Measurements from ENCODE around the gene STAG1.
"Not testable (repeated sequence)": the region's sequence is repeated elsewhere in the genome, so short reads cannot be mapped to it uniquely, and the experiment has no call there.

The STAG1 gene

DNA sequence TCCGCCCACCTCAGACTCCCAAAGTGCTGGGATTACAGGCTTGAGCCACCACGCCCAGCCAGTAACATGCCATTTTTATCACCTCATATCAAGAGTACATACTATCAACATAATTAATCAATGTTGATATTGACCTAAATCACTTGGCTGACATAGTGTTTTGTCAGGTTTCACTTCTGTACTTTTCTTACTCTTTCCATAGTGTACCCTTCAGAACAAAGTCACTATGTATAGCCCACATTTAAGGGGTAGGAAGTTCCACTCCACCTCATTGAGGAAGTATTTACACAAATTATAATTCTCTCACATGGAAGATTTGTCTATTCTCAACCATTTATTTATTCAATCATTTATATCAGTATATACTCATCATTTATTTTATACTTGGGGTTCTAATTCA is 145.2 kb downstream of the STAG1 start:
- TF ChIP-seq, protein P1, sequence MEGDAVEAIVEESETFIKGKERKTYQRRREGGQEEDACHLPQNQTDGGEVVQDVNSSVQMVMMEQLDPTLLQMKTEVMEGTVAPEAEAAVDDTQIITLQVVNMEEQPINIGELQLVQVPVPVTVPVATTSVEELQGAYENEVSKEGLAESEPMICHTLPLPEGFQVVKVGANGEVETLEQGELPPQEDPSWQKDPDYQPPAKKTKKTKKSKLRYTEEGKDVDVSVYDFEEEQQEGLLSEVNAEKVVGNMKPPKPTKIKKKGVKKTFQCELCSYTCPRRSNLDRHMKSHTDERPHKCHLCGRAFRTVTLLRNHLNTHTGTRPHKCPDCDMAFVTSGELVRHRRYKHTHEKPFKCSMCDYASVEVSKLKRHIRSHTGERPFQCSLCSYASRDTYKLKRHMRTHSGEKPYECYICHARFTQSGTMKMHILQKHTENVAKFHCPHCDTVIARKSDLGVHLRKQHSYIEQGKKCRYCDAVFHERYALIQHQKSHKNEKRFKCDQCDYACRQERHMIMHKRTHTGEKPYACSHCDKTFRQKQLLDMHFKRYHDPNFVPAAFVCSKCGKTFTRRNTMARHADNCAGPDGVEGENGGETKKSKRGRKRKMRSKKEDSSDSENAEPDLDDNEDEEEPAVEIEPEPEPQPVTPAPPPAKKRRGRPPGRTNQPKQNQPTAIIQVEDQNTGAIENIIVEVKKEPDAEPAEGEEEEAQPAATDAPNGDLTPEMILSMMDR (IDR thresholded peaks at IDR 0.05; ENCODE audit: control insufficient read depth, insufficient read depth, low read depth, low read length, missing control alignments), result no peak
- no peak overlapping the region for H3K4me3 ChIP-seq (ENCODE audit: control insufficient read depth, low read depth, low read length)
- no peak for DNase-seq (ENCODE audit: low read depth)

DNA sequence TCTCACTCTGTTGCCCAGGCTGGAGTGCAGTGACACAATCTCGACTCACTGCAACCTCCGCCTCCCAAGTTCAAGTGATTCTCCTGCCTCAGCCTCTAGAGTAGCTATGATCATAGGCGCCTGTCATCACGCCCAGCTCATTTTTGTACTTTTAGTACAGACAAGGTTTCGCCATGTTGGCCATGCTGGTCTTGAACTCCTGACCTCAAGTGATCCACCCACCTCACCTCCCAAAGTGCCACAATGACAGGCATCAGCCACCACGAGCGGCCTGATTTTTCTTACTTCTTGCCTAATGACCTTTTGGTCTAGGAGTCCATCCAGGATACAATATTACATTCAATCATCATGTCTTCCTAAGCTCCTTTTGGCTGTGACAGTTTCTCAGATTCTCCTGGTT is 146.0 kb downstream of the STAG1 start:
- not testable (repeated sequence) for DNase-seq (ENCODE audit: low read depth)

DNA sequence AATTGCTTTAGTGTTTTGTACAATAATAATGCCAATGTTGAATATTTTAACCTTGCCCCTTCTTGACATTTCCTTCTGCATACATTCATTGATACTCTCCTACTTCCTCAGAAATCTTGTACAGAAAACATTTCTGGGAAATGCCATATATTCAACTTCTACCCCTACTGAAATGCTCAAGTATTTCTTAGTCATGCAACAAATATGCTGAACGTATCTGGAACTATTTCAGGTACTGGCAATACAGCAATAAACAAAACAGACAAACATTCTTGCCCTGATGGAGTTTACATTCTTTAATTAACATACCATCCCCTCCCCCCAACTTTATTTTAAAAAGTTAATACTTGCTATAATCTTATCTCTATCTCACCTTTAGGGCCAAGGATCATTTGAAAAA is 147.2 kb downstream of the STAG1 start:
- TF ChIP-seq, protein P1 (IDR thresholded peaks at IDR 0.05; ENCODE audit: control insufficient read depth, insufficient read depth, low read depth, low read length, missing control alignments), result no peak
- DNase-seq (ENCODE audit: low read depth), result no peak
- no peak overlapping the region for H3K4me3 ChIP-seq (ENCODE audit: control insufficient read depth, low read depth, low read length)

More for the DNA sequence above, 146.0 kb downstream of the STAG1 start:
- not testable (repeated sequence) for H3K4me3 ChIP-seq (ENCODE audit: control insufficient read depth, low read depth, low read length)

DNA sequence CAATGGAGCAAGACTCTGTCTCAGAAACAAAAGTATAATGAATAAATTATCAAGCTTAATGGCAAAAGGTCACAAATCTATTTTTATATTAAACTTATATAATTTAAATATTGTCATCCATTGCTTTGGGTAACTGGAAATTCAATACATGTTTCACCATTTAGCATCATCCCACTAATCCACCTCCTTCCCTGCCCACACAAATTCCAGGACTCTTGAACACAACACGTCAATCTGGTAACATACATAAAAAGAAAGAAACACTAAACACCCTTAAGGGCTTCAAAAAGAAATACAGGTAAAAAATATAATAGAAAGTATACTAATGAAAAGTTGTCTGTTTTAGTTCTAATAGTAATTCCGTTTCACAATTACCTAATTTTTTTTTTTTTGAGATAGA is 149.4 kb downstream of the STAG1 start:
- H3K4me3 ChIP-seq (ENCODE audit: control insufficient read depth, low read depth, low read length), result no peak overlapping the region
- TF ChIP-seq, protein P1 (IDR thresholded peaks at IDR 0.05; ENCODE audit: control insufficient read depth, insufficient read depth, low read depth, low read length, missing control alignments), result no peak
- DNase-seq (ENCODE audit: low read depth), result no peak

DNA sequence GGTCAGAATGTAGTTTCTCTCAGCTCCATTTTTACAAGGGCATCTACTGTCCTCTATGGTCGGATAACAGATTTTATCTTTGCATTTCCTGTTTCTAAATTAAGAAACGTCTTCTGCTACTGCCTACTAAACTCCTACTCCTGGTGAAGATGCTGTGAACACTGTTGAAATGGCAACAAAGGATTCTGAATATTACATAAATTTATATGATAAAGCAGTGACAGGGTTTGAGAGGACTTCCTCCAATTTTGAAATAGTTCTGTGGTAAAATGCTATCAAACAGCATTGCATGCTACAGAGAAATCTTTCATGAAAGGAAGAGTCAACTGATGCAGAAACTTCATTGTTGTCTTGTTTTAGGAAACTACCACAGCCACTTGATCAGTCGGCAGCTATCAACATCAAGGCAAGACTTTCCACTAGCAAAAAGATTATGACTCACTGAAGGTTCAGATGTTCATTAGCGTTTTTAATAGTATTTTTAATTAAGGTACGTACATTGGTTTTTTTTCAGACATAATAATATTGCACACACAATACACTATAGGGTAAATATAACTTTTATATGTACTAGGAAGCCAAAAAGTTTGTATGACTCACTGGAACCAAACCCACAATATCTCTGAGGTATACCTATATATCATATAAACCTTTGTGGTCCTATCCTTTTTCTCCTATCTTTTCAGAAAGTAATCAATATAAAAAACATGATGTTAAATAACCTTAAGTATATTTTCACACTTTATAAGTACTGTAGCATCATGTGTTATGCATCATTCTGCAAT is 156.1 kb downstream of the STAG1 start:
- TF ChIP-seq, protein P1 (IDR thresholded peaks at IDR 0.05; ENCODE audit: control insufficient read depth, insufficient read depth, low read depth, low read length, missing control alignments), result no peak
- H3K4me3 ChIP-seq (ENCODE audit: control insufficient read depth, low read depth, low read length), result no peak overlapping the region
- DNase-seq (ENCODE audit: low read depth), result no peak

GRCh38 chr3:136586580-136586979 is 165.6 kb downstream of the STAG1 start:
- no peak overlapping the region for H3K4me3 ChIP-seq (ENCODE audit: control insufficient read depth, low read depth, low read length)
- TF ChIP-seq, protein P1 (IDR thresholded peaks at IDR 0.05; ENCODE audit: control insufficient read depth, insufficient read depth, low read depth, low read length, missing control alignments), result no peak
- DNase-seq (ENCODE audit: low read depth), result no peak

GRCh38 chr3:136584728-136585127 is 167.4 kb downstream of the STAG1 start:
- H3K4me3 ChIP-seq (ENCODE audit: control insufficient read depth, low read depth, low read length), result no peak overlapping the region
- DNase-seq (ENCODE audit: low read depth), result no peak
- TF ChIP-seq, protein P1 (IDR thresholded peaks at IDR 0.05; ENCODE audit: control insufficient read depth, insufficient read depth, low read depth, low read length, missing control alignments), result no peak
